ENCODE results near the gene WAS.
A peak's percentile ranks its signal among the peaks of the same experiment; 100 is the strongest.

The WAS gene

DNA sequence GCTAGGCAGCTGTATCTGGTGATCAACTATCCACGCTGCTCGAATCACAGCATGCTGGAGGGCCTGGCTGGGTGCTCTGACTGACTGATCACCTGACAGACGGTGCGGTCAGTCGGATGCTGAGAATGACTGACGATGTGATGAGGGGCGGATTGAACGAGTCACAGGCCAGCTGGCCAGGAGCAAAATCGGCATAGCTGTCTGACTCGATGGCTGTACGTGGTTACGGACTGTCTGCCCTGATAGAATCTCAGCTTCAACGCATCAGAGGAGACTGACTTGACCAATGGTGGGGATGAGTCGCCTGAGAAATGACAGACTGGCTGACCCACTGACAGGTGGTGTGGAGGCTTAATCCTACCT, 11.9 kb downstream of the WAS start:
- peaks cover 26% of the 10 kb centered on the region for H3K4me1 Mint-ChIP-seq (ENCODE audit: low read depth)
- peak overlapping the region; percentile 97 for H3K27ac Mint-ChIP-seq
- H3K4me3 Mint-ChIP-seq: peak overlapping the region; percentile 86
- H3K36me3 Mint-ChIP-seq (ENCODE audit: low read depth): peaks cover 41% of the 10 kb centered on the region
- no peaks in the 10 kb centered on the region for H3K27me3 Mint-ChIP-seq
- H3K9me3 Mint-ChIP-seq: no peaks in the 10 kb centered on the region
- intact Hi-C loops (cut with micrococcal nuclease): loop anchor here (5.0 kb wide), 1 partner anchor 107 kb away; the partner anchor contains the start of gene HDAC6

DNA sequence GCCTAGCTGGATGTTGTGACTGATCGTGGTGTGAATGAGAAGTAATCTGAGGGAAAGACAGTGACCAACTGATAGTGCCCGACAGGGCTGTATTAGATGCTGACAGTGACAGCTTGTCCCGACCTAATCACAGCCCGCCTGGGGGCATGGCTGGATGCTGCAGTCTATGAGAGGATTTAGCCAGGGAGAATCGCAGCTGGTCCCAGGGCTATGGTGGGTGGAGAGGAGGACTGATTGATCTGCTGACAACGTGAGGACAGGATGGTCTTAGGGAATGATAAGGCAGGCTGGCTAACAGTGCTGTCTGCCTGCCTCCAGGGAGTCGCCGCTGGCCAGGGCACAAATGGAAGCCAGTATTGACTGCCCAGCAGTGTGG, 12.3 kb downstream of the WAS start:
- H3K4me1 Mint-ChIP-seq (ENCODE audit: low read depth): peaks cover 30% of the 10 kb centered on the region

DNA sequence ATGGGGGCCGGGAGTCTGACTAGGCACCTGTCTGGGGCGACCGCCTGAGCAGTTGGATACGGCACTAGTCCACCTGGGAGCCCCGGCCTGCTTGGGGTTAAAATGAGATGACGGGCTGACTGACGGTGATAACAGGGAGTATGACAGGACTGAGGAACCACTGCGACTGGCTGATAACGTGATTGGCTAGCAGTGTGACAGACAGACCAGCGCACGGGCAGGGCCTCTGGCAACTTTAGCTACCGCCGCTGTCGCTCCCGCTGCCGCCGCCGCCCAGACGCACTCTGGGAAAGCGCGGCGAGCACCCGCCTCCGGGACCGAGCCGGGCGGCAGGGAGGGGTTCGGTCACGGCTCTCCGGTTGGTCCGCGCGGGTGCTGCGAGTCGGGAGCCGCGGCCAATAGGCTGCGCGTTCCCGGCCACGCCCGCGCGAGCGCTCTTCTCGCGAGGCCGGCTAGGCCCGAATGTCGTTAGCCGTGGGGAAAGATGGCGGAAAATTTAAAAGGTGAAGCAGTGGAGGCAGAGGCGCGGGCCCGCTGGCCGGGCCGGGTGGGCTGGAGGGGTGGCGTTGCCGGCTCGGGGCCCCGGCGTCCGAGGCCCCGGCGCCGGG, 12.8 kb downstream of the WAS start, which contains the start of gene SUV39H1:
Gene SUV39H1 (plus strand): TSS at position 434 of the 608 bp plus-strand sequence. CDS start 51 bp downstream, at position 485.
- H3K27ac Mint-ChIP-seq: peak within 1 kb of the TSS; percentile 97
- H3K4me1 Mint-ChIP-seq (ENCODE audit: low read depth): peaks cover 31% of the 10 kb centered on the region
- intact Hi-C loops (cut with micrococcal nuclease): loop anchor here (1.0 to 5.0 kb wide), 3 partner anchors 13 to 106 kb away; partner anchors contain the start of genes HDAC6 and WAS
- H3K27me3 Mint-ChIP-seq: no peaks in the 10 kb centered on the region
- H3K36me3 Mint-ChIP-seq (ENCODE audit: low read depth): peaks cover 36% of the 10 kb centered on the region
- no peaks in the 10 kb centered on the region for H3K9me3 Mint-ChIP-seq
- H3K4me3 Mint-ChIP-seq: peak within 1 kb of the TSS; percentile 86

More for the DNA sequence above, 12.3 kb downstream of the WAS start:
- peak overlapping the region; percentile 86 for H3K4me3 Mint-ChIP-seq
- H3K36me3 Mint-ChIP-seq (ENCODE audit: low read depth): peaks cover 41% of the 10 kb centered on the region
- no peaks in the 10 kb centered on the region for H3K27me3 Mint-ChIP-seq
- H3K9me3 Mint-ChIP-seq: no peaks in the 10 kb centered on the region
- intact Hi-C loops (cut with micrococcal nuclease): loop anchor here (1.0 to 5.0 kb wide), 3 partner anchors 13 to 106 kb away; partner anchors contain the start of genes HDAC6 and WAS
- H3K27ac Mint-ChIP-seq: peak overlapping the region; percentile 97

DNA sequence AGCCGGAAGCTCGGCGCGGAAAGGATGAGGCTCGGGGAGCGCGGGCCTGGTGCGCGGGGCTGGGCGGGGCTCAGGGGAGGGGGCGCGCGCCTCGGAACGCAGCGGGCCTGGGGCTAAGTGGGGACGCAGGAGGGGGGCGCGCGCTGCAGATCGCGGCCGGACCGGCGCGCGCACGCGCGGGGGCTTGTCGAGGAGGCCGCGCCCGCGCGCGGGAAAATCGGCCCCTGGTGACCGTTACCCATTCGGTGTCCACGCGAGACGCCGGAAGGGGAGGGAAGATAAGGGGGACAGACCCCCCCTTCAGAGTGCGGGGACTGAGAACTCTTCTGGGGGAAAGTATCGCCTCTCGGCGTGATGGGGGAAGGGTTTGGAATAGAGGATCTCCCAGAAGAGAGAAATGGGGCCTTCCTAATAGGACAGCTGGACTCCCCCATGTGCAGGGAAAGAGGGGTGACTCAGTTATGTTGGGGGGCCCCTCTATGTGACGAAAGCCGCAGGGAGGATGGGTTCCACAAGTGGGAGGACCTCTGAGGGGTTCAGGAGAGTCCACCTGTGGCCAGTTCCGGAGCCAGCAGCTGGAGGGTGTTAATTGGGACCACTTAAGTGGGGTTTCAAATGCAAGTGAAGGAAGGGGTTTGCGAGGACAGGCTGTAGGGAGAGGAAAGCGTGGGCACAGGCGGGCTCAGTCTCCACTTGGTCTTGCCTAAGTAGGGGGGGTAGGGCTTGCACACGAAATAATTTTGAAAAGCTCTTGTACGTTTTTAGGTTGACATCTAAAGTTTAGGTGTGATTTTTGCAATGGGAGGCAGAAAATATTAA, 13.5 kb downstream of the WAS start:
- intact Hi-C loops (cut with micrococcal nuclease): loop anchor here (1.0 to 5.0 kb wide), 3 partner anchors 14 to 105 kb away; partner anchors contain the start of genes HDAC6 and WAS
- Mint-ChIP-seq H3K4me3 (peak overlapping the region; percentile 86), H3K27ac (peak overlapping the region; percentile 97), H3K27me3 (no peaks in the 10 kb centered on the region), H3K36me3 (ENCODE audit: low read depth) (peaks cover 35% of the 10 kb centered on the region), H3K4me1 (ENCODE audit: low read depth) (peaks cover 35% of the 10 kb centered on the region), H3K9me3 (no peaks in the 10 kb centered on the region)

DNA sequence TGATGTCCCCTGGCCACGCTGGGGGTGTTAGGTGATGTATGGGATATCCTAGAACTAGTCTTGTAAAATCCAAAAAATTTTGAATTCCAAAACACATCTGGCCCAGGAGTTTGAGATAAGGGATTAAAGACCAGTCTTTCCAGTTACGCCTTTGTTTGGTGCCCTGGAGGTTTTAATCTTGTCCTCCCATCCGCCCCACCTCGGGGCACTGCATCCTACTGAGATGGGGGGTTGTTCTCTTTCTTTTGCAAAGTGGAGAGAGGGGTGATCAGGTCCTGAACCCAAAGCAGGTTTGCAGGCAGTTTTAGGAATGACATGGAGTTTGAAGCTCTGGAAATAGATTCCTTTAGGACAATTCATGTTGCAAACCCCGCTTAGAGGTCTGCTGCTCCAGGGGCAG, 14.7 kb downstream of the WAS start:
- Mint-ChIP-seq H3K27ac (no peak overlapping the region), H3K9me3 (no peaks in the 10 kb centered on the region), H3K27me3 (no peaks in the 10 kb centered on the region), H3K36me3 (ENCODE audit: low read depth) (peaks cover 47% of the 10 kb centered on the region), H3K4me3 (no peak overlapping the region), H3K4me1 (ENCODE audit: low read depth) (peaks cover 43% of the 10 kb centered on the region)
- intact Hi-C loops (cut with micrococcal nuclease): loop anchor here (5.0 kb wide), 1 partner anchor 104 kb away; the partner anchor contains the start of gene HDAC6

DNA sequence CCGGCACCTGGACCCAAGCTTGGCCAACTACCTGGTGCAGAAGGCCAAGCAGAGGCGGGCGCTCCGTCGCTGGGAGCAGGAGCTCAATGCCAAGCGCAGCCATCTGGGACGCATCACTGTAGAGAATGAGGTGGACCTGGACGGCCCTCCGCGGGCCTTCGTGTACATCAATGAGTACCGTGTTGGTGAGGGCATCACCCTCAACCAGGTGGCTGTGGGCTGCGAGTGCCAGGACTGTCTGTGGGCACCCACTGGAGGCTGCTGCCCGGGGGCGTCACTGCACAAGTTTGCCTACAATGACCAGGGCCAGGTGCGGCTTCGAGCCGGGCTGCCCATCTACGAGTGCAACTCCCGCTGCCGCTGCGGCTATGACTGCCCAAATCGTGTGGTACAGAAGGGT, 16.6 kb downstream of the WAS start:
- H3K4me3 Mint-ChIP-seq: no peak overlapping the region
- no peaks in the 10 kb centered on the region for H3K9me3 Mint-ChIP-seq
- H3K4me1 Mint-ChIP-seq (ENCODE audit: low read depth): peaks cover 42% of the 10 kb centered on the region
- H3K36me3 Mint-ChIP-seq (ENCODE audit: low read depth): peaks cover 65% of the 10 kb centered on the region
- intact Hi-C loops (cut with micrococcal nuclease): no loop called here
- no peaks in the 10 kb centered on the region for H3K27me3 Mint-ChIP-seq
- H3K27ac Mint-ChIP-seq: peak overlapping the region; percentile 82

DNA sequence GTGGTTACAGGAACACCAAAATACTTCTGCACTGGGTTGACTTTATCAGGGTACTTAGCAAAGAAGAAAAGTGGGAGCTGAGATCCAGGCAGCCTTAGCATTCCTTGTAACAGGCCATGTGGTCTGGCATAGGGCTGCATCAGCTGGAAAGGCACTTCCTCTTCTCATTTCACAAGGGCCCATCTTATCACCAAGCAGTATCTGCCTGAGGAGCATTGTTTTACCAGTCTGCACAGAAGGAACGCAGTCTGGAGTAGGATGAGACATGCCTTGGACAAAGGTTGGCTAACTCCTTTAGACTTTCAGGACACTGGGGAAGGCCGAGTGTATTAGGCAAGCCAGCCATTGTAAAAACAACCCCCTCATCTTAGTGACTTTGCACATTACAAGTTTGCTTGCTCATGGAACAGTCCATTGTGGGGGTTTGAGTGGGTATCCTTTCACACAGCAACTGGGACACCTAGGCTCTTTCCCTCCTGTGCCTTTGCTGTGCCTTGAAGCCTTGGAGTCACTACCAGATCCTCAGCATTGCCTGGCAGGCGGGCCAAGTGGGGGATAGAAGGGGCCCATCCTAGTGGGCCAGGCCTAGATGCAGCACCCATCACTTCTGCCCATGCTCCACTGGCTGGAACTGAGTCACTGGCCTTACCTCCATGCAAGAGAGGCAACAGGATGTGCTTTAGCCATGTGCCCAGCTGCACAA, 17.5 kb downstream of the WAS start:
- Mint-ChIP-seq H3K36me3 (ENCODE audit: low read depth) (peaks cover 71% of the 10 kb centered on the region), H3K27ac (peak overlapping the region; percentile 82), H3K9me3 (no peaks in the 10 kb centered on the region), H3K27me3 (no peaks in the 10 kb centered on the region), H3K4me1 (ENCODE audit: low read depth) (peaks cover 34% of the 10 kb centered on the region), H3K4me3 (no peak overlapping the region)
- intact Hi-C loops (cut with micrococcal nuclease): no loop called here

DNA sequence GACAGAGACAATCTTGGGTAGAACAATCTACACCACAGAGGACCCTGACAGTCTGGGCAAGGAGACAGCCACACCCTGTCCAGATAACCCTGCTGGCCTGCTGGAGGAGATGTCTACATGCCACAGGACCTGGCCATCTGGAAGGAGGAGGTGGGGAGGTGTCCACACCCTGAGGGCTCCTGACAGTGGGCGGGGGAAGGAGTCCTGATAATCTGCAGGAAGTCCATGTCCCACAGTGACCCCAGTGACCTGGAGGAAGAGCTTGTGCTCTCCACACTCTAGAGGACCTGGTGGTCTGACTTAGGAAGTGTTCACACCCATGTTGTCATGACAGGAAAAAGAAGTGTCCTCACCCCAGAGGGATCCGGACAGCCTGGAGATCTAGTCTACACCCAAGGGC, 18.4 kb downstream of the WAS start:
- peak overlapping the region; percentile 82 for H3K27ac Mint-ChIP-seq
- intact Hi-C loops (cut with micrococcal nuclease): no loop called here
- H3K4me1 Mint-ChIP-seq (ENCODE audit: low read depth): peaks cover 32% of the 10 kb centered on the region
- H3K36me3 Mint-ChIP-seq (ENCODE audit: low read depth): peaks cover 73% of the 10 kb centered on the region
- no peaks in the 10 kb centered on the region for H3K27me3 Mint-ChIP-seq
- H3K9me3 Mint-ChIP-seq: no peaks in the 10 kb centered on the region
- no peak overlapping the region for H3K4me3 Mint-ChIP-seq

DNA sequence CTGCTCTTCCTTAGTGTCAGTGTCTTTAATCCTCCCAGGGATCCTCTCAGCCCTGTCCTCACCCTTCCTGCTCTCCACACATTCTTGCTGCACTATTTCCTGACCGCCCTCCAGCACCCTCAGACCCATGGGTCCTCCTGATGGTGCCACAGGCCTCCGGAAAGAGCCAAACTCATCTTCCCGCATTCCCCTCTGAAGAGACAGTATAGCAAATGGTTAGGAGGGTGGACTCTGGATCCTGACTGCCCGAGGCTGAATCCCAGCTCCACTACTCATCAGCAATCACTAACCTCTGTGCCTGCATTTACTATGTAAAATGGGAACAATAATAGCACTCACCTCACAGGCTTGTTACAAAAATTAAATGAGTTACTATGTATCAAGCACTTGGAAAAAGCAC, 19.1 kb downstream of the WAS start:
- Mint-ChIP-seq H3K27me3 (no peaks in the 10 kb centered on the region), H3K4me3 (no peak overlapping the region), H3K9me3 (no peaks in the 10 kb centered on the region), H3K4me1 (ENCODE audit: low read depth) (peaks cover 26% of the 10 kb centered on the region), H3K36me3 (ENCODE audit: low read depth) (peaks cover 79% of the 10 kb centered on the region), H3K27ac (peak overlapping the region; percentile 82)
- intact Hi-C loops (cut with micrococcal nuclease): no loop called here

DNA sequence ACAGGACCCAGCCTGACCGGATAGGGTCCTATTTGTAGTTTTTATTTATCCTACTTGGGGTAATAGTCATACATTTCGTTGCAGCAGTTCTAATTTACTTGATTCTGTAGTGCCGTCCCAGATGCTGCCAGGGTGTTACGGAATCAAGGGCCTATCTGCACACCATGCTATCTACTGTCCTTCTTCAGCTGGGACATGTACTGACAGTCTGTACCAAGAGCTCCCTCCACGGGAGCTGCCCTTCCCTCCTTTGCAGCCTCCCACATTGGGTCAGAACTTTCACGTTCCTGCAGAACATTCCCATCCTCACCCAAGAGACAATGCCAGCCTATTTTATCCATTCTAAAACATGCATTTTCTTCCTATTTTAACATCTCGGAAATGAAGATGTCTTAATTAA, 19.6 kb downstream of the WAS start:
- Mint-ChIP-seq H3K4me1 (ENCODE audit: low read depth) (peaks cover 26% of the 10 kb centered on the region), H3K36me3 (ENCODE audit: low read depth) (peaks cover 85% of the 10 kb centered on the region), H3K27ac (no peak overlapping the region), H3K27me3 (no peaks in the 10 kb centered on the region), H3K4me3 (no peak overlapping the region), H3K9me3 (no peaks in the 10 kb centered on the region)
- intact Hi-C loops (cut with micrococcal nuclease): no loop called here

DNA sequence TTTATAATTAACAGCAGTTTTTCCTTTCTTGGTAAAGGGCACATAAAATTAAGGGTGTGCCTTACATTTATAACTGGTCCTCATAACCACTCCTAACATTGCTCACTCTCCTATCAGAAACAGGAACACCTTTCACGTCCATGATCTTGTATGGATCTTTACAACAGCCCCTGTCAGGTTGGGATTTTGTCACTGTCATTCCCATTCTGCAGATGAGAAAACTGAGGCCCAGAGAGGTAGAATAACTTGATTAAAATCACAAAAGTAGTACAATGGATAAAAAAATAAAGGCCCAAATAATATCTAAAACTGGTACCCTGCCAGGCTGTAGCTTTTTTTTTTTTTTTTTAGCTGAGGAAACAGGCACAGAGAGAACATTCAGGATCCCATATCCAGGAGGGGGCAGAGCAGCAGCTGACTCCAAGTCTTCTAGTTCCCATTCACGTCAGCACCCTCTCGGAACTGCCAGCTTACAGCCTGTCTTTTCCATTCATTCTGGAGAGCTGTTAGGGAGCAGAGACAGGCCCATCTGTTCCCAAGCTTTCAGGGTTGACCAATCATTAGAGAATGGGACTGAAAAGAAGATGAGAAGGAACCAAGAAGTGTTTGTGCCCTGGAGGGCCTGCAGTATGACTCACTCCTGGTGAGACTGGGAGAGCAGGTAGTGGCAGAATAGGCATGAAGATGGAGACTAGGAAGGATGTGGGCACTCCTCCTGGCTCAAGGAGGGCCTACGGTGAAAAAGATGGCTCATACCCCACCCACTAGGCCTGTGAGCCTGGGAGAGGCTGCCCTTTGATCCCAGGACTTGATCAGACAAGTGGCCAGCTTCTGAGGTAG, 20.3 kb downstream of the WAS start:
- no peaks in the 10 kb centered on the region for H3K9me3 Mint-ChIP-seq
- no peak overlapping the region for H3K4me3 Mint-ChIP-seq
- peaks cover 90% of the 10 kb centered on the region for H3K36me3 Mint-ChIP-seq (ENCODE audit: low read depth)
- no peak overlapping the region for H3K27ac Mint-ChIP-seq
- peaks cover 26% of the 10 kb centered on the region for H3K4me1 Mint-ChIP-seq (ENCODE audit: low read depth)
- intact Hi-C loops (cut with micrococcal nuclease): no loop called here
- H3K27me3 Mint-ChIP-seq: no peaks in the 10 kb centered on the region

DNA sequence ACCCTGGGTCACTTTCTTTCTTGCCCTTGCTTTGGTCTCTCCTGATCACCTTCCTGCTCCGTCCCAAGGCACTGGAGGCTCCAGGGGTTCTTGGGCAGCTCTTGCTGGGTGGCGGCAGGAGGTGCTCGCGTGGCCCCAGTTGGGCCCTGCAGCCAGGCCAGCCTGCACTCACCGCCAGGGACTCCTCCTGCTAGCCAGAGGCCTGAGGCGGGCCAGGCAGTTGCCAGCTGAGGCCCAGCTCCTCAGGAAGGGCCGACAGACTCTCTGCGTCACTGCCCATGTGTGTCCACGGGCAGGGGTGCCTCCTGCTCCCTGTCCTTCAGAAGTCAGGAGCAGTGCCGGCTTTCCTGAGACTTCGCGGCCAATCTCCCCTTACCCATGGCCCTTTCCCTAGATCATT, 22.3 kb downstream of the WAS start:
- Mint-ChIP-seq H3K36me3 (ENCODE audit: low read depth) (peaks cover 72% of the 10 kb centered on the region), H3K27ac (peak overlapping the region; percentile 48), H3K4me1 (ENCODE audit: low read depth) (peaks cover 20% of the 10 kb centered on the region), H3K9me3 (no peaks in the 10 kb centered on the region), H3K4me3 (no peak overlapping the region), H3K27me3 (no peaks in the 10 kb centered on the region)
- intact Hi-C loops (cut with micrococcal nuclease): no loop called here

DNA sequence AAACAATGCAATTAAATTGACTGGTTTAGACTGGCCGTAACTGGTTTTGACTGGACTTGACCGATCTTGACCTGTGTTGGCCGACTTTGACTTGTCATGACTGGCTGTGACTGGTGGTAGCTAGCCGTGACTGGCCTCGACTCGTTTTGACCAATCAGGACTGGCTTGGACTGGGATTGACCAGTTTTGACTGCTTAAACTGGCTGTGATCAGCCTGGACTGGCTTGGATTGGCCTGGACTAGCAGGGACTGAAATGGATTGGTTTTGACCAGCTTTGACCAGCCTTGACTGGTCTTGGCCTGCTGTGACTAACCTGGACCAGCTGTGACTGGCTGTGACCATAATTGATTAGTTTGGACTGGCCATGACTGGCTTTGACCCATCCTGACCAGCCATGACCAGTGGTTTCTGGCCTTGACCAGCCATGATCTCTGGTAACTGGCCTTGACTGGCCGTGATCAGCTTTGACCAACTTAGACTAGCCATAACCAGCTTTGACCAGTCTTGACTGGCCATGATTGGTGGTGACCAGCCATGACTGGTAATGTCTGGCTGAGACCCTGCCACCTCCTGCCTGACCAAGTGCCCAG, 26.0 kb downstream of the WAS start:
- Mint-ChIP-seq H3K27ac (no peak overlapping the region), H3K36me3 (ENCODE audit: low read depth) (peaks cover 45% of the 10 kb centered on the region), H3K27me3 (no peaks in the 10 kb centered on the region), H3K9me3 (no peaks in the 10 kb centered on the region), H3K4me3 (no peak overlapping the region), H3K4me1 (ENCODE audit: low read depth) (peaks cover 6% of the 10 kb centered on the region)
- intact Hi-C loops (cut with micrococcal nuclease): no loop called here

Measured in dendritic cell treated with granulocyte-macrophage colony-stimulating factor and Interleukin-4, amounts not matched to agents 40 ng/mL and 50 ng/mL, for 4 days (primary cell).